Breast epithelium (tissue), 4 donors: ENCODE results near the gene NRG3. TPM values are rescaled to one million over a fixed set of nuclear protein-coding genes. Genes with fewer than 3 reads are reported as not detected.

Source experiments
- DNase-seq, 2 donors: peaks; one replicate each; pipeline ENCODE4 v3.0.0-alpha.2; 2019; ENCODE audit warnings: low spot score in 2 of 2
- H3K27ac ChIP-seq, 2 donors: fragments of 200-600 bp; sonication (generic) in 1 of 2; one replicate each; pipeline ENCODE4 v1.5.1; 2016 to 2019; ENCODE audit warnings: mild to moderate bottlenecking in 1 of 2
- H3K27me3 ChIP-seq, 2 donors: fragments of 200-600 bp; sonication (generic) in 1 of 2; one replicate each; pipeline versions ENCODE4 v1.5.1 to v1.6.0; 2017 to 2019; ENCODE audit warnings: control low read depth in 1 of 2, mild to moderate bottlenecking in 1 of 2
- H3K36me3 ChIP-seq: fragments of 200-600 bp; one replicate; pipeline ENCODE4 v1.5.1; 2019
- H3K4me1 ChIP-seq, 2 donors: fragments of 200-600 bp; sonication (generic); one replicate each; pipeline ENCODE4 v1.5.1; 2016 to 2019; ENCODE audit warnings: control low read depth in 1 of 2
- H3K4me3 ChIP-seq, 3 donors: fragments of 200-600 bp; sonication (generic); 1 replicate in 2 of 3; 2 replicates in 1 of 3; pipeline ENCODE4 v1.5.1; 2016 to 2019; ENCODE audit warnings: mild to moderate bottlenecking in 3 of 3, moderate library complexity in 2 of 3
- H3K9me3 ChIP-seq, 2 donors: fragments of 200-600 bp; sonication (generic) in 1 of 2; one replicate each; pipeline ENCODE4 v1.5.1; 2016 to 2019; ENCODE audit warnings: control low read depth in 1 of 2
- POLR2A ChIP-seq: fragments of 450-650 bp; IDR thresholded peaks from one replicate; pipeline ENCODE4 v1.6.1; 2016; ENCODE audit warnings: antibody characterized with exemption, mild to moderate bottlenecking, moderate library complexity
- POLR2AphosphoS5 ChIP-seq, 3 donors: sonication (generic); formaldehyde crosslinking; IDR thresholded peaks; one replicate each; pipeline ENCODE4 v1.6.1; 2017; ENCODE audit warnings: antibody characterized with exemption in 3 of 3
- intact Hi-C: fragments of 100-400 bp; cut with DNase I; formaldehyde crosslinking; loops from one replicate; pipeline ENCODE4 v1.15.1; 2023; ENCODE audit warnings: low total_unique reads
- total RNA-seq, 3 donors: library from RNA; depleted of rRNA; stranded (reverse); fragments of >200 nt; gene quantifications; one replicate each; pipeline ENCODE4 v1.1.0, GENCODE V29; 2016
- TF ChIP-seq, protein P1 (sequence below), 3 donors: fragments of 450-650 bp; IDR thresholded peaks; one replicate each; pipeline ENCODE4 v1.5.1; 2016 to 2017; ENCODE audit warnings: antibody characterized with exemption in 3 of 3, mild to moderate bottlenecking in 3 of 3, moderate library complexity in 3 of 3

NRG3 gene
- total RNA-seq, 3 donors from 2014 or later: 0.16 to 0.88 (median 0.33) TPM

DNA sequence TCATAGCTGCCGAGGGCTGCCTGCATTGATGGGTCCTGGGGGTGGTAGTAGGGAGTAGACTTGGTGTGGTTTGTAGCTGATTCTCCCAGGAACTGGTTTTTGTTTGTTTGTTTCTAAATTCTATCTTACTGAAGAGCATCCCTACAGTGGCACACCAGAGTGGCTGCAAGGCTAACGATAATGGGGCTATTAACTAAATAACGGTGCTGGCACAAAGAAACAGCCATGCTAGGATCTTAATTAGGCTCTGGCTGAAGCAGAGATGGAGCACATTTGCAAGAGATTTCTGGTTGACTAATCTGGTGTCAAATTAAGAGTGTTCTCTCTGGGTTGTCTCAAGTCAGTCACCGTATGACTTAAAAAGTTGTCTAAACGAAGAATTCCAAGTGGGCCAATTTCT is 590.0 kb downstream of the NRG3 start:
- no peak overlapping the region for H3K27ac ChIP-seq
- intact Hi-C loops: no loop called here
- no peaks in the 10 kb centered on the region for H3K36me3 ChIP-seq
- no peak overlapping the region for H3K4me3 ChIP-seq
- TF ChIP-seq POLR2AphosphoS5 (IDR thresholded peaks at IDR 0.05): no peak
- TF ChIP-seq POLR2A: no peak
- TF ChIP-seq, protein P1, sequence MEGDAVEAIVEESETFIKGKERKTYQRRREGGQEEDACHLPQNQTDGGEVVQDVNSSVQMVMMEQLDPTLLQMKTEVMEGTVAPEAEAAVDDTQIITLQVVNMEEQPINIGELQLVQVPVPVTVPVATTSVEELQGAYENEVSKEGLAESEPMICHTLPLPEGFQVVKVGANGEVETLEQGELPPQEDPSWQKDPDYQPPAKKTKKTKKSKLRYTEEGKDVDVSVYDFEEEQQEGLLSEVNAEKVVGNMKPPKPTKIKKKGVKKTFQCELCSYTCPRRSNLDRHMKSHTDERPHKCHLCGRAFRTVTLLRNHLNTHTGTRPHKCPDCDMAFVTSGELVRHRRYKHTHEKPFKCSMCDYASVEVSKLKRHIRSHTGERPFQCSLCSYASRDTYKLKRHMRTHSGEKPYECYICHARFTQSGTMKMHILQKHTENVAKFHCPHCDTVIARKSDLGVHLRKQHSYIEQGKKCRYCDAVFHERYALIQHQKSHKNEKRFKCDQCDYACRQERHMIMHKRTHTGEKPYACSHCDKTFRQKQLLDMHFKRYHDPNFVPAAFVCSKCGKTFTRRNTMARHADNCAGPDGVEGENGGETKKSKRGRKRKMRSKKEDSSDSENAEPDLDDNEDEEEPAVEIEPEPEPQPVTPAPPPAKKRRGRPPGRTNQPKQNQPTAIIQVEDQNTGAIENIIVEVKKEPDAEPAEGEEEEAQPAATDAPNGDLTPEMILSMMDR (IDR thresholded peaks at IDR 0.05): no peak
- no peaks in the 10 kb centered on the region for H3K4me1 ChIP-seq
- DNase-seq: no peak
- no peaks in the 10 kb centered on the region for H3K27me3 ChIP-seq
- H3K9me3 ChIP-seq: no peaks in the 10 kb centered on the region

DNA sequence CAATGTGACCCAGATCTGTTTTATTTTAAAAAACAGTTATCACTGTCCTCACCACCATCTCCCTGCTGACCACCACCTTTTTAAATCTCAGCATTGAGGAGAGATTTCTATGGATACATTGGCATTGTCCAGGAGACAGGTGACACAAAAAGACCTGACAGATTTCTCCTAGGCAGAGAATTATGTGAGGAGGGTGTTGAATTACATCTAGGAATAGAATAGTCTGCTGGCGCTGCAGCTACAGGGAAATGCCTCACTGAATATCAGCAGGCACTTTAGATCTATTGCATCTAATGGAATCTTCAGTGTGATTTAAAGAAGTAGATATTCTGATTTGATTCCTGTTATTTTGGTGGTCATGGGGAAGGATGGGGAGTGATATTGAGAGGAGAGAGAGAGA is 593.5 kb downstream of the NRG3 start:
- TF ChIP-seq POLR2AphosphoS5 (IDR thresholded peaks at IDR 0.05) (no peak), POLR2A (no peak)
- TF ChIP-seq, protein P1 (IDR thresholded peaks at IDR 0.05): no peak
- Histone ChIP-seq H3K27me3 (no peaks in the 10 kb centered on the region), H3K4me1 (no peaks in the 10 kb centered on the region), H3K27ac (no peak overlapping the region), H3K9me3 (no peaks in the 10 kb centered on the region), H3K4me3 (no peak overlapping the region), H3K36me3 (no peaks in the 10 kb centered on the region)
- DNase-seq: no peak
- intact Hi-C loops: no loop called here

DNA sequence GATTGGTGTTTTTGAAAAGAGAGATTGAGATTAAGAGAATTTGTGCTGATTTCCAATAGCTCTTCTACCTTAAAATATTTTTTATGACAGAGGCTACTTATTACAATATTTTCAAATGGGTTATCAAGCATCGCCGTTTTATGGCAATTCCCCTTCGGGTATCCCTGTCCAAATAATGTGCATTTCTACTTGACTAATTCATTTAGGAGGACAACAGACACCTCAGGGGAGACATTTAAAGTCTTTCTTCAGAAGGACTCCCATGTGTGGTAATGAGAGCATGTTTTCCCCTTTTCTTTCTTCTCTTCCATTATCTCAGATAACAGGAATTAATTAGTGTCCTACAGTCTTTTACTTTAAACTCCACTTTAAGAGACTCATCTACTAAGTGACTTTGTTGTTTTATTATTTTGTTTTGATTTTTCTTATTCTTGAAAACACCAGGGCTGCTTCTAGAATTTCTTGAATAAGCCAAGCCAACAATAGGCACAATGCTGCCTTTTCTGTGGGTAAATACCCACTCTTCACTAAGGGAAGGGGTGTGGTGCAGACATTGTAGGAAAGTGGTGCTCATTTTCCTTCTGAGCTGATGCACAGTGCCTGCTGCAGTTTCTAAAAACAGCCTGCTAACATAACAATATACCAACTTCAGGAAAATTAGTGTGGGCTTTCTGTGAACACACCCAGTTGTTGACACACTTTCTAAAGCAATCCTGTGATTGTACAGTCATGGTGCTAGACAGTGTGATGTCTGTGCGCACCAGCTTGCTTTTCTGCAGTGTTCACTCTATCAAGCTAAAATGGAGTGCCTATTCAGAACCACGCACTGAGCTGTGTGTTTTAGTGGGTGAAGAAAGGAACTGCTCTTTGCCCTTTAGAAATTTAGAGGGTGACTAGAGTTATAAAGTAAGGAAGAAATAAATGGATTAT is 597.7 kb downstream of the NRG3 start:
- Histone ChIP-seq H3K4me1 (no peaks in the 10 kb centered on the region), H3K4me3 (no peak overlapping the region), H3K9me3 (no peaks in the 10 kb centered on the region), H3K27me3 (no peaks in the 10 kb centered on the region), H3K36me3 (no peaks in the 10 kb centered on the region), H3K27ac (no peak overlapping the region)
- intact Hi-C loops: no loop called here
- TF ChIP-seq, protein P1 (IDR thresholded peaks at IDR 0.05): no peak
- TF ChIP-seq POLR2AphosphoS5 (IDR thresholded peaks at IDR 0.05) (no peak), POLR2A (no peak)
- DNase-seq: no peak

DNA sequence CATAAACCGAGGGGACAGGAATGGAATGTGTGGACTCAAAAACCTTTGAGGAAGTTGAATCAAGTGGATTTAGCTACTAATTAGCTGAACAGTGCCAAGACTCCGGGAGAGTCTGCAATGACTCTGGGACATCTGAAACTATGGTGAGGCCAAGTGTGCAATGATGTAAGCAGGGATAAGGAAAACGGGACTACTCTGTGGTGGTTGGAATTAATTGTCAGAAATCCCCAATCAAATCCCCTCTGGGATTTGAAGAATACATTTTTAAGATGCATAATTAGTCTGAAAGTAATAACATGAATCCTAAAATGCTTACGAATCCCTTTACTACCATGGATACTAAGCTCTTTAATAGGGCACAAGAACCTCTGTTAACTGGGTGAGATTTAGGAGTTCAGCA is 602.8 kb downstream of the NRG3 start:
- Histone ChIP-seq H3K27ac (no peak overlapping the region), H3K36me3 (no peaks in the 10 kb centered on the region), H3K4me1 (no peaks in the 10 kb centered on the region), H3K9me3 (no peaks in the 10 kb centered on the region), H3K27me3 (no peaks in the 10 kb centered on the region), H3K4me3 (no peak overlapping the region)
- no peak for DNase-seq
- intact Hi-C loops: no loop called here
- TF ChIP-seq, protein P1 (IDR thresholded peaks at IDR 0.05): no peak
- no peak for TF ChIP-seq POLR2A
- no peak for TF ChIP-seq POLR2AphosphoS5 (IDR thresholded peaks at IDR 0.05)

DNA sequence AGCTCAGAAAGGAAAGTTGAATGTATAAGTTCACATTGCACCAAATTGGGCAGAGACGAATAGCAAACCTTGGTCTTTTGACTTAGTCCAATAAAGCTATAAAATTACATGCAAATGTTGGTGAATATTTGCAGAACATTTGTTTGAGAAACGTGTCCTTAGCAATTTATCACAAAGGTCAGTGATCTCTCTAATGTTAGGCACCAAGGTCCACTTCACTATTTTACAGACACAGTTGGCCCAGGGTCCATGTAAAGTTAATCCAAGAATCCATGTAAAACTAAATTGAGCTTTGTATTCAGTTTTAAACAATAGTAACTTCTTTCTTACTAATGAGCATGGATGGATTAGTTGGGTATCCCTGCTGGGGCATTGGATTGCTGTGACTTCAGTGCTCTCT is 617.7 kb downstream of the NRG3 start:
- TF ChIP-seq, protein P1 (IDR thresholded peaks at IDR 0.05): no peak
- TF ChIP-seq POLR2A: no peak
- no peak for TF ChIP-seq POLR2AphosphoS5 (IDR thresholded peaks at IDR 0.05)
- DNase-seq: no peak
- no peak overlapping the region for H3K27ac ChIP-seq
- no peaks in the 10 kb centered on the region for H3K36me3 ChIP-seq
- H3K4me1 ChIP-seq: no peaks in the 10 kb centered on the region
- no peaks in the 10 kb centered on the region for H3K9me3 ChIP-seq
- no peak overlapping the region for H3K4me3 ChIP-seq
- no peaks in the 10 kb centered on the region for H3K27me3 ChIP-seq
- intact Hi-C loops: no loop called here
